SK-N-SH treated with all-trans-retinoic acid at 6 μM for 48 hours (cell line): ENCODE measurements around the gene GREB1L.

Experiments
- ATAC-seq: fragments of 200-7000 bp; cut with Tn5 transposase; 3 replicates; pipeline ENCODE4 v1.9.1; 2020; ENCODE audit warnings: mild to moderate bottlenecking, moderate library complexity
- ARNTL ChIP-seq: fragments of 450-650 bp; formaldehyde crosslinking; IDR thresholded peaks from 2 replicates; pipeline ENCODE4 v1.5.0; 2020; ENCODE audit warnings: low read depth, mild to moderate bottlenecking, moderate library complexity, borderline replicate concordance
- BACH2 ChIP-seq: fragments of 250-450 bp; sonication (Bioruptor Pico); IDR thresholded peaks from 2 replicates; pipeline ENCODE4 v1.9.0; 2021; ENCODE audit warnings: mild to moderate bottlenecking, borderline replicate concordance
- CREB5 ChIP-seq: fragments of 250-450 bp; sonication (Bioruptor Pico); IDR thresholded peaks from 2 replicates; pipeline ENCODE4 v1.5.1; 2020; ENCODE audit warnings: low read depth, mild to moderate bottlenecking, moderate library complexity
- CSDC2 ChIP-seq: fragments of 250-450 bp; sonication (Bioruptor Pico); IDR thresholded peaks from 2 replicates; pipeline ENCODE4 v1.5.0; 2020; ENCODE audit warnings: mild to moderate bottlenecking, moderate library complexity
- CSRNP3 ChIP-seq: fragments of 250-450 bp; sonication (Bioruptor Pico); IDR thresholded peaks from 2 replicates; pipeline ENCODE4 v1.5.1; 2021; ENCODE audit warnings: mild to moderate bottlenecking, moderate library complexity
- ESRRG ChIP-seq: fragments of 250-450 bp; sonication (Bioruptor Pico); IDR thresholded peaks from 2 replicates; pipeline ENCODE4 v1.6.1; 2021; ENCODE audit warnings: mild to moderate bottlenecking
- ISL1 ChIP-seq: fragments of 250-450 bp; sonication (Bioruptor Pico); IDR thresholded peaks from 2 replicates; pipeline ENCODE4 v2.1.2; 2022; ENCODE audit warnings: mild to moderate bottlenecking, moderate library complexity
- OSR1 ChIP-seq: fragments of 250-450 bp; sonication (Bioruptor Pico); IDR thresholded peaks from 2 replicates; pipeline ENCODE4 v1.8.0; 2022; ENCODE audit warnings: moderate library complexity, mild to moderate bottlenecking, inconsistent platforms
- PATZ1 ChIP-seq: fragments of 250-450 bp; sonication (Bioruptor Pico); IDR thresholded peaks from 2 replicates; pipeline ENCODE4 v1.8.0; 2020; ENCODE audit warnings: mild to moderate bottlenecking, moderate library complexity, borderline replicate concordance
- POU6F1 ChIP-seq: fragments of 250-450 bp; sonication (Bioruptor Pico); IDR thresholded peaks from 2 replicates; pipeline ENCODE4 v1.8.0; 2021; ENCODE audit warnings: low read depth, mild to moderate bottlenecking, moderate library complexity, borderline replicate concordance
- PPARA ChIP-seq: fragments of 250-450 bp; sonication (Bioruptor Pico); IDR thresholded peaks from 2 replicates; pipeline ENCODE4 v1.5.0; 2020; ENCODE audit warnings: mild to moderate bottlenecking, borderline replicate concordance
- RARB ChIP-seq: fragments of 250-450 bp; sonication (Bioruptor Pico); IDR thresholded peaks from 2 replicates; pipeline ENCODE4 v1.8.0; 2021; ENCODE audit warnings: mild to moderate bottlenecking, moderate library complexity
- TOX ChIP-seq: fragments of 250-450 bp; sonication (Bioruptor Pico); IDR thresholded peaks from 2 replicates; pipeline ENCODE4 v1.8.0; 2021; ENCODE audit warnings: mild to moderate bottlenecking, moderate library complexity, borderline replicate concordance
- ZFP30 ChIP-seq: fragments of 450-650 bp; formaldehyde crosslinking; IDR thresholded peaks from 2 replicates; pipeline ENCODE4 v1.5.0; 2022; ENCODE audit warnings: mild to moderate bottlenecking, moderate library complexity
- ZNF70 ChIP-seq: fragments of 450-650 bp; formaldehyde crosslinking; IDR thresholded peaks from 2 replicates; pipeline ENCODE4 v1.5.0; 2020; ENCODE audit warnings: mild to moderate bottlenecking, moderate library complexity

The GREB1L gene

GRCh38 chr18:21479721-21480120 is 237.7 kb downstream of the GREB1L start:
- ATAC-seq: no peak
- TF ChIP-seq TOX (no peak), ZFP30 (CRISPR knock-in tag) (no peak), ZNF70 (CRISPR knock-in tag) (no peak), CREB5 (no peak), RARB (CRISPR knock-in tag) (no peak), ESRRG (CRISPR knock-in tag) (no peak), CSRNP3 (CRISPR knock-in tag) (no peak), OSR1 (CRISPR knock-in tag) (no peak), POU6F1 (no peak), PATZ1 (CRISPR knock-in tag) (no peak), ISL1 (no peak)

GRCh38 chr18:21481739-21482138 is 239.7 kb downstream of the GREB1L start:
- no peak for ATAC-seq
- no peak for TF ChIP-seq POU6F1
- TF ChIP-seq ESRRG (CRISPR knock-in tag): no peak
- TF ChIP-seq, all 23 proteins: peak for 0

GRCh38 chr18:21483051-21483450 is 241.0 kb downstream of the GREB1L start:
- TF ChIP-seq CSDC2 (CRISPR knock-in tag) (no peak), PATZ1 (CRISPR knock-in tag) (no peak), CSRNP3 (CRISPR knock-in tag) (no peak), ARNTL (CRISPR knock-in tag) (no peak), ZFP30 (CRISPR knock-in tag) (no peak), BACH2 (no peak), ISL1 (no peak)
- ATAC-seq: no peak

- peak; percentile 16; the same call in 1 of the 3 replicates for ATAC-seq
- TF ChIP-seq OSR1 (CRISPR knock-in tag) (no peak), PPARA (CRISPR knock-in tag) (no peak), ESRRG (CRISPR knock-in tag) (no peak), ARNTL (CRISPR knock-in tag) (no peak), BACH2 (no peak), PATZ1 (CRISPR knock-in tag) (no peak)
- TF ChIP-seq, all 23 proteins: peak for 0
Observed at GRCh38 chr18:21484851-21485636, 243.0 kb downstream of the GREB1L start.
